H1 (cell line): ENCODE data around the gene CCNY. TPM values are rescaled to one million over a fixed set of nuclear protein-coding genes. Genes with fewer than 3 reads are reported as not detected.

Experiments
- CTCF ChIA-PET: fragments of 300-600 bp; sonication (Branson Sonifier 250); formaldehyde crosslinking; loops from one replicate; lab custom pipeline; 2021; ENCODE audit not compliant: partially characterized antibody; lab: Charles Lee
- POLR2A ChIA-PET: fragments of 300-600 bp; sonication (Branson Sonifier 250); formaldehyde crosslinking; loops from one replicate; lab custom pipeline; 2021; ENCODE audit warnings: inconsistent platforms; ENCODE audit not compliant: partially characterized antibody; lab: Charles Lee
- DNase-seq, 2 experiments: peaks; one replicate each; pipeline versions ENCODE4 v3.0.0 to v3.0.0-alpha.2; 2010 to 2022; ENCODE audit warnings: low spot score in 2 of 2, low read depth in 1 of 2, mixed read lengths in 1 of 2
- FAIRE-seq: peaks from 2 replicates; lab custom pipeline; 2011; peaks lifted over from hg19 to GRCh38; lab: Jason Lieb, UNC
- H2AFZ ChIP-seq: 2 replicates; pipeline ENCODE4 v1.8.1; 2012; ENCODE audit warnings: low read length, inconsistent platforms
- H2AK5ac ChIP-seq: 2 replicates; pipeline ENCODE4 v1.6.1; 2013; ENCODE audit warnings: low read depth, low read length
- H2BK120ac ChIP-seq: replicated peaks from 2 replicates; pipeline ENCODE3; 2013; ENCODE audit warnings: low read depth, low read length, inconsistent platforms
- H2BK12ac ChIP-seq: 2 replicates; pipeline ENCODE4 v1.6.1; 2013; ENCODE audit warnings: low read depth, low read length
- H2BK15ac ChIP-seq: 2 replicates; pipeline ENCODE4 v1.6.1; 2013; ENCODE audit warnings: low read length
- H2BK20ac ChIP-seq: 2 replicates; pipeline ENCODE4 v1.6.1; 2013; ENCODE audit warnings: low read length
- H2BK5ac ChIP-seq: 2 replicates; pipeline ENCODE4 v1.6.1; 2013; ENCODE audit warnings: low read depth, low read length
- H3K14ac ChIP-seq: 2 replicates; pipeline ENCODE4 v1.6.1; 2013; ENCODE audit warnings: inconsistent platforms; ENCODE audit not compliant: insufficient read length
- H3K18ac ChIP-seq: 2 replicates; pipeline ENCODE4 v1.6.1; 2013; ENCODE audit warnings: low read length; ENCODE audit errors: extremely low read depth
- H3K23ac ChIP-seq: 2 replicates; pipeline ENCODE4 v1.6.1; 2013; ENCODE audit warnings: inconsistent platforms; ENCODE audit not compliant: insufficient read length
- H3K23me2 ChIP-seq: 2 replicates; pipeline ENCODE4 v1.6.1; 2013; ENCODE audit warnings: low read depth, low read length
- H3K27ac ChIP-seq: 2 replicates; pipeline ENCODE4 v1.6.1; 2011; ENCODE audit warnings: low read depth, low read length, inconsistent platforms
- H3K27me3 ChIP-seq, 4 experiments: replicated peaks in 1 of 4; 1 replicate in 1 of 4; 2 replicates in 3 of 4; pipeline versions ENCODE4 v1.6.1 to v1.8.1; 2011 to 2013; ENCODE audit warnings: low read length in 3 of 4, mild to moderate bottlenecking in 3 of 4, inconsistent platforms in 2 of 4, mixed read lengths in 2 of 4, moderate library complexity in 1 of 4; ENCODE audit not compliant: control insufficient read depth in 3 of 4, insufficient read depth in 3 of 4; ENCODE audit errors: extremely low read depth in 1 of 4
- H3K36me3 ChIP-seq, 4 experiments: 2 replicates each; pipeline versions ENCODE4 v1.6.1 to v1.8.1; 2011 to 2013; ENCODE audit warnings: mild to moderate bottlenecking in 4 of 4, low read length in 3 of 4, moderate library complexity in 2 of 4, control low read depth in 1 of 4, inconsistent platforms in 1 of 4; ENCODE audit not compliant: insufficient read depth in 4 of 4, control insufficient read depth in 2 of 4
- H3K4ac ChIP-seq: replicated peaks from 2 replicates; pipeline ENCODE3; 2013; ENCODE audit warnings: low read length, low read depth, mixed read lengths, inconsistent platforms; ENCODE audit not compliant: insufficient read length
- H3K4me1 ChIP-seq, 4 experiments: replicated peaks in 1 of 4; 1 replicate in 1 of 4; 2 replicates in 3 of 4; pipeline versions ENCODE4 v1.6.1 to v1.8.1; 2011 to 2013; ENCODE audit warnings: low read length in 3 of 4, inconsistent platforms in 2 of 4, mixed read lengths in 1 of 4; ENCODE audit not compliant: insufficient read depth in 4 of 4, control insufficient read depth in 3 of 4
- H3K4me2 ChIP-seq, 2 experiments: 2 replicates each; pipeline versions ENCODE4 v1.6.1 to v1.8.1; 2011 to 2013; ENCODE audit warnings: low read depth in 2 of 2, low read length in 2 of 2, control low read depth in 1 of 2, inconsistent platforms in 1 of 2, mild to moderate bottlenecking in 1 of 2; ENCODE audit not compliant: insufficient read depth in 1 of 2
- H3K4me3 ChIP-seq, 4 experiments: fragments of 200-600, 300-600 bp in 1 of 4; sonication (generic), shearing (Covaris generic), sonication (Bioruptor Twin) in 1 of 4; 2 replicates each; pipeline versions ENCODE4 v1.5.1 to v1.8.1; 2011 to 2016; ENCODE audit warnings: low read length in 4 of 4, low read depth in 3 of 4, control low read depth in 2 of 4, inconsistent platforms in 2 of 4, mild to moderate bottlenecking in 2 of 4, mixed read lengths in 1 of 4, moderate library complexity in 1 of 4; ENCODE audit not compliant: insufficient read depth in 2 of 4; ENCODE audit errors: extremely low read depth in 1 of 4
- H3K56ac ChIP-seq: replicated peaks from 2 replicates; pipeline ENCODE3; 2013; ENCODE audit warnings: low read depth, mild to moderate bottlenecking, mixed read lengths, low read length, inconsistent platforms; ENCODE audit not compliant: insufficient read length
- H3K79me1 ChIP-seq: 2 replicates; pipeline ENCODE4 v1.6.1; 2013; ENCODE audit warnings: low read depth, low read length, control low read depth
- H3K79me2 ChIP-seq, 2 experiments: 2 replicates each; pipeline versions ENCODE4 v1.6.1 to v1.8.1; 2012 to 2013; ENCODE audit warnings: low read length in 2 of 2, mild to moderate bottlenecking in 2 of 2, inconsistent platforms in 1 of 2; ENCODE audit not compliant: insufficient read depth in 2 of 2, control insufficient read depth in 1 of 2
- H3K9ac ChIP-seq, 4 experiments: replicated peaks in 1 of 4; 1 replicate in 1 of 4; 2 replicates in 3 of 4; pipeline versions ENCODE4 v1.6.1 to v1.8.1; 2011 to 2013; ENCODE audit warnings: low read depth in 3 of 4, low read length in 3 of 4, control low read depth in 2 of 4, mild to moderate bottlenecking in 2 of 4, moderate library complexity in 2 of 4, inconsistent platforms in 1 of 4; ENCODE audit errors: extremely low read depth in 1 of 4
- H3K9me3 ChIP-seq, 2 experiments: 2 replicates each; pipeline versions ENCODE4 v1.6.1 to v1.8.1; 2012 to 2013; ENCODE audit warnings: mild to moderate bottlenecking in 2 of 2, moderate library complexity in 2 of 2, control low read depth in 1 of 2, inconsistent platforms in 1 of 2, low read depth in 1 of 2, low read length in 1 of 2, mixed read lengths in 1 of 2; ENCODE audit not compliant: insufficient read depth in 2 of 2
- H4K20me1 ChIP-seq, 2 experiments: replicated peaks in 1 of 2; 2 replicates each; pipeline versions ENCODE3 to v1.8.1; 2011 to 2013; ENCODE audit warnings: inconsistent platforms in 2 of 2, low read length in 2 of 2, mild to moderate bottlenecking in 1 of 2; ENCODE audit not compliant: insufficient read depth in 2 of 2, control insufficient read depth in 1 of 2
- H4K5ac ChIP-seq: 2 replicates; pipeline ENCODE4 v1.6.1; 2013; ENCODE audit warnings: low read length, low read depth, mixed read lengths, inconsistent platforms; ENCODE audit not compliant: insufficient read length
- H4K8ac ChIP-seq: 2 replicates; pipeline ENCODE4 v1.8.0; 2013; ENCODE audit warnings: mild to moderate bottlenecking, moderate library complexity, low read length, inconsistent platforms; ENCODE audit not compliant: insufficient read depth; ENCODE audit errors: extremely low read depth
- H4K91ac ChIP-seq: replicated peaks from 2 replicates; pipeline ENCODE3; 2013; ENCODE audit warnings: low read length, mixed read lengths, inconsistent platforms; ENCODE audit not compliant: insufficient read length
- CBX5 ChIP-seq: fragments of 300-800, 300-1000 bp; sonication (generic); IDR thresholded peaks from 2 replicates; pipeline ENCODE4 v1.7.1; 2016; ENCODE audit warnings: antibody characterized with exemption, low read length, low read depth
- CBX8 ChIP-seq: fragments of 300-800, 300-1000 bp; sonication (generic); IDR thresholded peaks from 2 replicates; pipeline ENCODE4 v1.7.1; 2016; ENCODE audit warnings: low read depth, low read length, borderline replicate concordance
- EZH2 ChIP-seq: fragments of 200-600 bp; sonication (generic); IDR thresholded peaks from 2 replicates; pipeline ENCODE4 v1.7.1; 2012; ENCODE audit warnings: low read depth, mild to moderate bottlenecking, moderate library complexity, low read length, inconsistent platforms; ENCODE audit not compliant: severe bottlenecking
- HDAC2 ChIP-seq, 2 experiments: fragments of 300-600 bp in 1 of 2; sonication (generic) in 1 of 2; IDR thresholded peaks; 2 replicates each; pipeline ENCODE4 v1.6.1; 2011 to 2012; ENCODE audit warnings: low read depth in 2 of 2, low read length in 2 of 2, mild to moderate bottlenecking in 2 of 2, moderate library complexity in 2 of 2, borderline replicate concordance in 1 of 2, inconsistent platforms in 1 of 2
- HDAC6 ChIP-seq: IDR thresholded peaks from one replicate; pipeline ENCODE4 v1.7.1; 2012; ENCODE audit warnings: low read depth, mild to moderate bottlenecking, inconsistent platforms, low read length, moderate library complexity
- KDM5A ChIP-seq: fragments of 200-600 bp; IDR thresholded peaks from 2 replicates; pipeline ENCODE4 v1.7.1; 2012; ENCODE audit warnings: mild to moderate bottlenecking, low read length, inconsistent platforms, mixed read lengths
- SAP30 ChIP-seq: fragments of 300-600 bp; sonication (generic); IDR thresholded peaks from 2 replicates; pipeline ENCODE4 v1.7.1; 2012; ENCODE audit warnings: low read length, moderate library complexity, mild to moderate bottlenecking, inconsistent platforms; ENCODE audit not compliant: insufficient read depth, insufficient replicate concordance
- SIN3A ChIP-seq, 2 experiments: IDR thresholded peaks in 1 of 2; conservative IDR thresholded peaks in 1 of 2; 2 replicates each; pipeline ENCODE4 v1.6.1; 2011 to 2012; ENCODE audit warnings: low read length in 2 of 2, improper control_type of control experiment in 1 of 2, low read depth in 1 of 2, mild to moderate bottlenecking in 1 of 2
- SP4 ChIP-seq: IDR thresholded peaks from 2 replicates; pipeline ENCODE4 v1.6.1; 2012; ENCODE audit warnings: low read length, inconsistent platforms
- SUZ12 ChIP-seq: fragments of 200-600 bp; sonication (generic); IDR thresholded peaks from 2 replicates; pipeline ENCODE4 v1.6.1; 2012; ENCODE audit warnings: mild to moderate bottlenecking, inconsistent platforms, low read length, moderate library complexity, mixed read lengths
- TBP ChIP-seq: IDR thresholded peaks from 2 replicates; pipeline ENCODE4 v1.6.1; 2011; ENCODE audit warnings: low read depth, low read length, improper control_type of control experiment
- WGBS, 2 experiments: shearing (Covaris generic) in 1 of 2; methylation state at CpG; one replicate each; pipeline versions ENCODE4 v1.1.6 to v1.1.7; 2013 to 2015; ENCODE audit warnings: low lambda C conversion rate in 2 of 2, mixed read lengths in 2 of 2, inconsistent platforms in 1 of 2, low coverage in 1 of 2, missing lambda C conversion rate in 1 of 2; ENCODE audit not compliant: insufficient replicate concordance in 2 of 2, insufficient coverage in 1 of 2, insufficient read length in 1 of 2; ENCODE audit errors: extremely low coverage in 1 of 2, missing lambda C conversion rate in 1 of 2; 5-methylcytosine and 5-hydroxymethylcytosine counted together
- polyA plus RNA-seq, 7 experiments: library from polyadenylated mRNA; depleted of rRNA in 3 of 7; stranded (reverse) in 5 of 7; unstranded in 2 of 7; fragments of >200 nt in 5 of 7; fragments of 200-250 nt in 2 of 7; gene quantifications; 1 replicate in 5 of 7; 2 replicates in 1 of 7; 4 replicates in 1 of 7; pipeline versions ENCODE4 v1.2.1 to v1.2.3, GENCODE V29; 2011 to 2013; ENCODE audit warnings: missing spikeins in 2 of 7, mixed read lengths in 2 of 7
- total RNA-seq: library from RNA; stranded (reverse); fragmentation: NEBNext Ultra II Directional; extraction: Animal tissue kit (Norgen Biotek cat#: 25700); gene quantifications from 2 replicates; pipeline ENCODE4 v1.2.1, GENCODE V29; 2021

CCNY gene
- total and polyA plus RNA-seq, 2 of the 8 experiments (the other 6 are each of a cell fraction or from before 2014, with no cell fraction given) = 25.3 to 68.2 TPM

GRCh38 chr10:35420827-35421552 lies 84.7 kb downstream of the CCNY start:
- peaks cover 11 to 28% (median 22%) of the 10 kb centered on the region in 4 experiments for H3K4me1 ChIP-seq
- H3K27me3 ChIP-seq = no peaks in the 10 kb centered on the region
- WGBS, 2 experiments = 78% methylated on average over 11 of the region's 11 CpGs; no CpG with 5 or more reads in 1 of the 2 experiments
- no peak overlapping the region for H3K56ac ChIP-seq
- no peak overlapping the region for H3K4me3 ChIP-seq
- H3K79me1 ChIP-seq = peaks cover 9% of the 10 kb centered on the region; the same call in 1 of the 2 replicates
- no peak overlapping the region for H3K23ac ChIP-seq
- peaks cover 4 to 87% of the 10 kb centered on the region in 2 experiments; a peak in 3 of 4 replicates for H3K79me2 ChIP-seq
- CTCF ChIA-PET = interaction anchor here (0.6 to 1.2 kb wide), 4 partner anchors 24 to 1969 kb away, joined by 3 read pairs; no protein-coding TSS in a partner anchor
- H3K18ac ChIP-seq = no peak overlapping the region
- no peak overlapping the region for H2BK120ac ChIP-seq
- no peak overlapping the region for H3K14ac ChIP-seq
- H4K5ac ChIP-seq = no peak overlapping the region
- DNase-seq = no peak
- H2BK12ac ChIP-seq = peak overlapping the region; percentile 93; the same call in 1 of the 2 replicates
- H3K9me3 ChIP-seq = no peaks in the 10 kb centered on the region
- H3K27ac ChIP-seq = peak overlapping the region; percentile 63
- H2BK5ac ChIP-seq = no peak overlapping the region; the same call in 1 of the 2 replicates
- peak overlapping the region; percentile 54; the same call in 1 of the 2 replicates for H4K8ac ChIP-seq
- H2AFZ ChIP-seq = no peak overlapping the region
- H3K4me2 ChIP-seq = 0 out of 4 replicates have a peak overlapping the region, but pooled peaks of 1 of the 2 experiments have one; percentile 35
- TF ChIP-seq CBX5 (no peak), EZH2 (no peak), SIN3A (conservative IDR thresholded peaks at IDR 0.05 in 1 of 2, IDR thresholded peaks at IDR 0.05 in 1 of 2; ENCODE audit: low read depth in 1 of 2, low read length in 2 of 2) (no peak), HDAC6 (no peak), HDAC2 (IDR thresholded peaks at IDR 0.05; ENCODE audit: borderline replicate concordance in 1 of 2, low read depth in 2 of 2, low read length in 2 of 2) (no peak), SAP30 (no peak), TBP (no peak), CBX8 (no peak), SP4 (no peak), KDM5A (no peak), SUZ12 (no peak)
- H4K20me1 ChIP-seq = peaks cover 3 to 6% of the 10 kb centered on the region in 2 experiments
- peaks cover under 1% of the 10 kb centered on the region; the same call in 1 of the 2 replicates for H3K23me2 ChIP-seq
- FAIRE-seq = peak; percentile 70
- H2BK15ac ChIP-seq = no peak overlapping the region
- no peak overlapping the region for H4K91ac ChIP-seq
- POLR2A ChIA-PET = no interaction called here
- H3K9ac ChIP-seq = no peak overlapping the region; a peak in 1 of 7 replicates
- no peaks in the 10 kb centered on the region; a peak in 1 of 8 replicates for H3K36me3 ChIP-seq
- H3K4ac ChIP-seq = no peak overlapping the region
- H2AK5ac ChIP-seq = peak overlapping the region; percentile 91; the same call in 1 of the 2 replicates
- H2BK20ac ChIP-seq = no peak overlapping the region
